ENCODE measurements around the gene AUTS2.

- TF ChIP-seq CTCF (IDR thresholded peaks at IDR 0.05), result no peak
- TF ChIP-seq POLR2AphosphoS5 (IDR thresholded peaks at IDR 0.05), result no peak
These were observed 889.6 kb downstream of the AUTS2 start for GRCh38 chr7:70487886-70488285.
